Medulla oblongata (tissue), 1 donor: ENCODE measurements around the gene USP40.
"Not testable (repeated sequence)": the region's sequence is repeated elsewhere in the genome, so short reads cannot be mapped to it uniquely, and the experiment has no call there.

Experiments used
- DNase-seq: peaks from one replicate; pipeline ENCODE4 v3.0.0-alpha.2; 2015; ENCODE audit errors: extremely low spot score

Gene USP40

DNA sequence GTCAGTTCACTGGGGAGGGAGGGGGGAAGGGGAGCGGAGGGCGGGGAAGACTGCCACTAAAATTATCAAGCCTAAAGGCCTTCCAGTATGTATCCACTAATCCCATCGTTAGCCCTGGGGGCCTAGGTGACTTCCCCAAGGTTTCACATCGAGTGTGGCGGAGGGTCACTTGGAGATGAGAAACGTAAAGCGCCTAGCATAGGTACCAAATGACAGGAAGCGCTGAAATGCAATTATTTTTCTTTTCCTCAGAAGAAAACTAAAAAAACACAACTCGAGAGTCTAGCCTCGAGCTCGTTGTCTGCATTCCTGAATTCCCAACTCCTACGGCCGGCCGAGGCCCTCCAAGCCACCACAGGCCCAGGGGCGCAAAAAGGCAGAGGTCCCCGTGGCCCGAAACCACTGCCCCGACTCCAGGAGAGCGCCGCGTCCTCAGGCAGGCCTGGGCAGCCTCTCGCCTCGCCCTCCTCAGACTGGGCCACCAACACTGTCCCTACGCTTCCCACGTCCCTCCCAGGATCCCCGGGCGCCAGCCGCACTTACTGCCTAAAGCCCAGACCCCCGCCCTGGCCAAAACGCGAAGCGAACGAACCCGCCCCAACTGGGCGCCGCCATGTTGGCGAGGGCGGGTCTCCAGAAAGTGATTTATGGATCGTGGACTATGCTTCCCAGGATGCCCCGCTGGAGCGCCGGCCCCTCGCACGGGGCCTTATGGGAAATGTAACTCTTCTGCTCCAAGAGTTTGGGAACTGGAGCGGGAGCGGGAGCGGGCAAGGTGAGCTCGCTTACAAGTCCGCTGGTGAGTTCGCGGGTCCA is at the start of gene USP40:
USP40 (minus strand) TSS at position 642 of the 816 bp plus-strand sequence. CDS start 1,228 bp downstream, outside the sequence.
- peak; percentile 80 for DNase-seq

- DNase-seq: no peak
Observed at GRCh38 chr2:233611284-233611683, 44.7 kb upstream of the USP40 start.

- DNase-seq: no peak
Observed at GRCh38 chr2:233605680-233606079, 39.1 kb upstream of the USP40 start.

DNA sequence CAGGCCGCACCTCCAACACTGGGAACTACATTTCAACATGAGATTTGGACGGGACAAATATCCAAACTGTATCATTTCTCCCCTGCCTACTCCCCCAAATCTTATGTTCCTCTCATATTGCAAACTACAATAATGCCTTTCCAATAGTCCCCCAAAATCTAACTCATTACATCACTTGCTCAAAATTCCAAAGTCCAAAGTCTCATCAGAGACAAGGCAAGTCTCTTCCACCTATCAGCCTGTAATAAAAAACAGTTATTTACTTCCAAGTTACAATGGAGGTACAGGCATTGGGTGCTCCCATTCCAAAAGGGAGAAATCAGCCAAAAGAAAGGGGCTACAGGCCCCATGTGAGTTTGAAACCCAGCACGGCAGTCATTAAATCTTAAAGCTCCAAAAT is 38.2 kb upstream of the USP40 start:
- DNase-seq: no peak

DNA sequence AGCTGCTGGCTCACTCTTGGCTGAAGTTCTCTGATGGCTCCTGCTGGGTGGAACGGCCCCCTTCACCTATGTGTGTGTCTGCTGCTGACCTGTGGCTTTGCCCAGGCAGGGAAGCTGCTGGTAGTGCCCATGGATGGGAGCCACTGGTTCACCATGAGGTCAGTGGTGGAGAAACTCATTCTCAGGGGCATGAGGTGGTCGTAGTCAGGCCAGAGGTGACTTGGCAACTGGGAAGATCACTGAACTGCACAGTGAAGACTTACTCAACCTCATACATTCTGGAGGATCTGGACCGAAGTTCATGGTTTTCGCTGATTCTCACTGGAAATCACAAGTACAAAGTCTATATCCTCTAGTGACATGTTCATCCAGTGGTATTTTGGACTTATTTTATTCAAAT is 36.9 kb upstream of the USP40 start:
- no peak for DNase-seq

DNA sequence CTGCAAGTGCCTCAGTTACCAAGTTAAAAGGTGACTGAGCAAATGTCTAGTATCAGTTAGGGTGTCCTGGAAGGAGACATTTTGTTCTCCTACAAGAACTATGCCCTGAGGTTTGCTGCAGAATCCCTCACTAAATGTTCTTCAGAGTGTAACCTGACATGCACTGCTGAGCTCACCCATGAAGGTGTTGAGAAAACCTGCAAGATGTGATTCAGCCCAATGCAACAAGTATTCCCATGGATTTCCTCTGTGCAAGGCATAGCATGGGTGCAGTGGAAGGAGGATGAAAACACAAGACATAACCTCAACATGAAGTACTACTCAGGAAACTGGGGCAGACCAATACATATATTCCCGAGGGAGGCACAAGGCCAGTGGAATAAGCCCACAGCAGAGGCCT is 35.5 kb upstream of the USP40 start:
- no peak for DNase-seq

- DNase-seq: no peak
Observed at GRCh38 chr2:233600386-233600785, 33.8 kb upstream of the USP40 start.

DNA sequence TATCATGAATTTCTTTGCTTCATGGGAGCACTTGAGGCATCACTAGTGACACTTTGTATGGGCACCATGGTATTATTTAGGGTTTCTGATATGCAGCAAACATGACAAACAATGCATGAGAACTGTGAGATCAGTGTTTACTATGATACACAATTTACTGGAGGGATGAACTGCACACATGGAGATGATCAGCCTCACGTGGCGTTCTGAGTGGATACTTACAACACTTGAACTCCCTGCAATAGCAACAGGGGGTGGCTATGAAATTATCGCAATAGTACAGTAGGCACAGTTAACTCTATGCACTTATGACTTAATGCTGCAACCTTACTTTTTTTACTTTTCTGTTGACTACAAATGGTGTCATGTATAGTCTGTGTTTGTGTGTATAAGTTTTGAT is 32.4 kb upstream of the USP40 start:
- no peak for DNase-seq

DNA sequence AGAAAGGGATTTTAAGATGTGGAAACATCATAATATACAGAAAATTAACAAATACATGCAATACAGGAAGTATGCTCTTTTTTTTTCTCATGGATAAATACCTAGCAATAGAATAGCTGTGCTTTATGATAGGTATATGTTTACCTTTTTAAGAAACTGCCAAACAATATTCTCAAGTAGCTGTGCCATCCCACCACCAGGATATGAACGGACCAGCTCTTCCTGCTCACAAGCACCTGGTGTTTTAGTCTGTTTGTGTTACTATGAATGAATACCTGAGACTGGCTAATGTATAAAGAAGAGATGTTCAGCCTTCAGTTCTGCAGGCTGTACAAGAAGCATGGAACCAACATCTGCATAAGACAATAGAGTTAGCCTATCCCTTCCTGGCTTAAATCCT is 30.9 kb upstream of the USP40 start:
- DNase-seq: no peak

GRCh38 chr2:233593201-233593600 is 26.6 kb upstream of the USP40 start:
- no peak for DNase-seq

- not testable (repeated sequence) for DNase-seq
Observed at GRCh38 chr2:233592706-233593105, 26.1 kb upstream of the USP40 start.

DNA sequence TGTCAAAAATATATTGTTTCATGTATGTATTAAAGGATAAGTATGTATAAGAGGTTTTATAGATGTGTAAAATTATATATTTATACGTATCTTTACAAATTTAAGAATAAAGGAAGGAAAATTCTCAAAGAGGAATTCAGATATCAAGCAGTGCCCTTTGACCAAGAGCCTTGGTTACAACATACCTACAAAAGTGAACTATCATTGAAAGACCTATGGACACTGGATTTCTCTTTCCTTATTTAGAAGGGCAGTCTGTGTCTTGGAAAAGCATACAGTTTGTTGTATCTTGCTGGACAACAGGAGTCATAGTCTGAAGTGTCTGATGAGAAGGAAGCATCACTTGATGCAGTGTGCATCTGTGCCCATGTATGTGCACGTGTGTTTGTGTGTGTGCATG is 21.8 kb upstream of the USP40 start:
- DNase-seq: no peak

DNA sequence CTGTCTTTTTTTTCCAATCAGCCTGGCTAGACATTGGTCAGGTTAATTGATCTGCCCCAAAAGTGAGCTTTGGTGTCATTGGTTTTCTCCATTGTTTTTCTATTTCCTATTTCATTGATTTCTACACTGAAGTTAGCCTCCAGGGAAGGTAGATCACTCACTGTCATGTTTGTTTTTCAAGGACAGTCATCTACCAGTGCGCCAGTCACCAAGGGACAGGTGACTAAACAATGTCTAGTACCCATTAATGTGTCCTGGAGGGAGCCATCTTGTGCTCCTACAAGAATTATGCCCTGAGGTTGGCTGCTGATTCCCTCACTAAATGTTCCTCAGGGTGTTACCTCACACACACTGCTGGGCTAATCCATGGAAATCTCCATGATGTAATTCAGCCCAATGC is 17.6 kb upstream of the USP40 start:
- no peak for DNase-seq

GRCh38 chr2:233583217-233583965 is 16.8 kb upstream of the USP40 start:
- not testable (repeated sequence) for DNase-seq

GRCh38 chr2:233577341-233577740 is 10.8 kb upstream of the USP40 start:
- DNase-seq: not testable (repeated sequence)

- DNase-seq: no peak
Observed at GRCh38 chr2:233572468-233572867, 5.9 kb upstream of the USP40 start.

- no peak for DNase-seq
Observed at GRCh38 chr2:233571462-233571861, 4.9 kb upstream of the USP40 start.

- no peak for DNase-seq
Observed at GRCh38 chr2:233571001-233571400, 4.4 kb upstream of the USP40 start.

GRCh38 chr2:233565685-233566140 is 869 bp downstream of the USP40 start:
- DNase-seq: no peak

DNA sequence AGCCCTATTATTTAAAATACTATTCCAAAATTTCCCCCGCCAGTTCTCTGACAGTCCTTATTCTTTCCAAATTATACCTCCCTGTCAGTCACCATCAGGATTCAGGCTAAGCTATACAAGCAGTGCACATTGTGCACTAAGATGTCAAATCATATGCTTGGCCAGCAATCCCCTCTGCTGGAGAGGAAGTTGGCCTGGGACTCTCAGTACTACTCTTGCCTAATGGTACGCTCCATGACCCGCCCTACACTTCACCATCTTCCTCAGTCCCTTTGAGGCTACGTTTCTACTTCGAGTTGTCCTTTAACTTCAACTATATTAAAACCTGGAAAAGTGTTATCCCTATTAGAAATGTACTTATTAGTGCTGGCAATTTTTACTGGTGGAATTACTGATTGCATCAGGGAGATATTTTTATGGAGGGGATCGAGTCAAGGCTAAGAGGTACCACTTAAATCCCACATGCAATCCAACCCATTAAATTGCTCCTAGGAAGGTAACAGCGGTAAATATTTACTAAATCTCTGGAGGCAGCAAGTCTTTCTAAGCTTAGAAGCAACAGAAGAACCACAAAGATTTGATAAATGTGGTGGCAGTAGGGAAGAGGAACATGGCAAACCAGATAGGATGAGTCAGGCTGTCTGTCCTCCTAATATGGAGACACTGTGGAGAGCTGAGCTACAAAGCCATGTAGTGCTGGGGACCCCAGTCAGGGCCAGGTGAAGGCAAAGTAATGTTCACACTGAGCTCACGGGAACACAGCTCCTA is 2.7 kb downstream of the USP40 start:
- DNase-seq: no peak

DNA sequence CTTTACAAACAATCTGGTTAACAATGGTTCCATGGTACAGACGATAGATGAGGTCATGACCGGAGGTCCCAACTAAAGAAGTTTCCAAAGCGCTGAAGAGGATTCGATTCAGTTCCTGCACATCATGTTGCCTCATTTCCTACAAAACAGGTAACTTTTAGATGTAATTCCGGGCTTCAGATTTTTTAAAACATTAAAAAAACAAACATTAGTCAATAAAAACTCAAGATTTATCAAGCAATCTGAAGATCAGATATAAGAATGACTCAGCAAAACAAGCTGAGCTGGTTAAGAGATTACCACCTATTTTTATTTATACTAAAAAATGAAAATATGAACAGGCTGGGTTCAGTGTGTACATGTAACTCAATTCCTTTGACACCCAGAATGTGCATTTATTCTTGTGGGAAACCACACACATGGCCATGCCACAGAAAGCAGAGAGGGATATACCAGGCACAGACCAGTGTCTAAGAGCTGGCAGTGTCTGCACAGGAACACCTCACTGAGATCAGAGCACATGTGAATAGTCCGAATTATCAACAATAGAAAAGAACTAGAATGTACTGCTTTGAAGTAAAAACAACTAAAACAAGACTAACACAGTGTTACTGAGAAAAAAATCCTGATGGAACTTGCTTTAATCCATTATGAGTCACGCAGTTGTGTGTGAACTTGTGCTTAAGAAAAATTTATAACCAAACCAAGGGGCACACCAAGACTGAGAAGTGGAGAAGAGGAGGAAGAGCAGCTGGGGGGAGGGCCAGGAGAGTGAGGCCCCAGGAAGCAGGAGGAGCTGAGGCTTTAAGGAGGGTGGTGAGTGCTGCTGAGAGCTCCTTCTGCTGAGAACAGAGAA is 9.5 kb downstream of the USP40 start:
- no peak for DNase-seq
